Adipocyte (in vitro differentiated cells): Measurements from ENCODE around the gene MAP4K4.
A peak's percentile ranks its signal among the peaks of the same experiment; 100 is the strongest.
"Not testable (repeated sequence)": the region's sequence is repeated elsewhere in the genome, so short reads cannot be mapped to it uniquely, and the experiment has no call there.

Source experiments
- DNase-seq: peaks from one replicate; pipeline ENCODE4 v3.0.0-alpha.2; 2015; ENCODE audit warnings: low read depth
- H3K27me3 ChIP-seq: replicated peaks from 2 replicates; pipeline ENCODE4 v1.7.0; 2013; ENCODE audit warnings: mild to moderate bottlenecking, low read length, moderate library complexity; ENCODE audit not compliant: control insufficient read depth, insufficient read depth
- H3K36me3 ChIP-seq: 2 replicates; pipeline ENCODE4 v1.7.0; 2013; ENCODE audit warnings: low read length, mild to moderate bottlenecking, moderate library complexity; ENCODE audit not compliant: control insufficient read depth, insufficient read depth, severe bottlenecking
- H3K4me1 ChIP-seq: 2 replicates; pipeline ENCODE4 v1.7.0; 2013; ENCODE audit warnings: mild to moderate bottlenecking, low read length, moderate library complexity; ENCODE audit not compliant: control insufficient read depth, insufficient read depth
- H3K4me3 ChIP-seq: 2 replicates; pipeline ENCODE4 v1.7.0; 2013; ENCODE audit warnings: mild to moderate bottlenecking, low read length, moderate library complexity
- H3K9ac ChIP-seq: 2 replicates; pipeline ENCODE4 v1.7.0; 2013; ENCODE audit warnings: mild to moderate bottlenecking, low read length, moderate library complexity
- H3K9me3 ChIP-seq: 2 replicates; pipeline ENCODE4 v1.7.0; 2013; ENCODE audit warnings: mild to moderate bottlenecking, low read length, moderate library complexity; ENCODE audit not compliant: control insufficient read depth

Gene MAP4K4

DNA sequence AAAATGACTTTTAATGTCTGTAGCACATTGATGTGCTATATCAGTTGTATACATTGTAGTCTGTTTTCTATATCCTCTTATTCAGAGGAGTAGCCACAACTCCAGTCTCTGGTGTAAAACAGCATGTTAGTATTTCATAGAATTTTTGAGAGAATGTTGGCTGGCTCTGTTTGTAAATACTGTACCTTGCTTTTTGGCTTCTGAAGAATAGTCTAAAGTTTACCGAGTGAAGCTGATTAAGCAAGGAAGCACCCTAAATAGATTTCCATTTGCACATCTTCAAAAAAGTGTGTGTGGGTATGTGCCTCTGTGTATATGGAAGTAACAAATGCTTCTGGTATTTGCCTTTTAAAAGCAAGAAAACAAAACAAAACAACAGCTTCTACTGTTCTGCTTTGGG lies 50.5 kb downstream of the MAP4K4 start:
- Histone ChIP-seq H3K9me3 (no peaks in the 10 kb centered on the region), H3K4me1 (peaks cover 36% of the 10 kb centered on the region), H3K9ac (no peak overlapping the region), H3K36me3 (peaks cover 6% of the 10 kb centered on the region), H3K4me3 (no peak overlapping the region), H3K27me3 (no peaks in the 10 kb centered on the region)
- DNase-seq: no peak

DNA sequence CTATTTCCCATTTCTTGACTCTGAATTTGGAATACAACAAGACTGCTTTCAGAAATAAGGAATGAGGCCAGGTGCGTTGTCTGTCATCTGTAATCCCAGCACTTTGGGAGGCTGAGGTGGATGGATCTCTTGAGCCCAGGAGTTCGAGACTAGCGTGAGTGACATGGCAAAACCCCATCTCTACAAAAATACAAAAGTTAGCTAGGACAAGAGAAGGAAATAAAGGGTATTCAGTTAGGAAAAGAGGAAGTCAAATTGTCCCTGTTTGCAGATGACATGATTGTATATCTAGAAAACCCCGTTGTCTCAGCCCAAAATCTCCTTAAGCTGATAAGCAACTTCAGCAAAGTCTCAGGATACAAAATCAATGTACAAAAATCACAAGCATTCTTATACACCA lies 51.0 kb downstream of the MAP4K4 start:
- not testable (repeated sequence) for DNase-seq, H3K36me3 ChIP-seq, H3K9ac ChIP-seq, H3K9me3 ChIP-seq, H3K4me3 ChIP-seq, H3K27me3 ChIP-seq
- H3K4me1 ChIP-seq: peaks cover 41% of the 10 kb centered on the region

DNA sequence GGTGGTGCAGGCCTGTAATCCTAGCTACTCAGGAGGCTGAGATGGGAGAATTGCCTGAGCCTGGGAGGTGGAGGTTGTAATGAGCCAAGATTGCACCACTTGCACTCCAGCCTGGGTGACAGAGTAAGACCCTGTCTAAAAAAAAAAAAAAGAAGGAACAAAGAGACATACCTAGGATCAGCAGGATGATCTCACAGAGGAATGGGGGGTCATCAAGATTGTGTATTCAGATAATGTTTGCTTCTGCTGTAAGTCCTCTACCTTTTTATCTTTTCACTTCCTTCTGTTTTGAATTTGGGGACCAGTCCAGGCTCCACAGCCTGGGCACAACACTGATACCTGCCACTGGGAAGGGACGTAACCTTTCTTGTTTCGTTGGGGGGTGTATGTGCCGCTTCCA lies 53.2 kb downstream of the MAP4K4 start:
- Histone ChIP-seq H3K9ac (no peak overlapping the region), H3K4me1 (peaks cover 62% of the 10 kb centered on the region), H3K4me3 (no peak overlapping the region), H3K9me3 (no peaks in the 10 kb centered on the region), H3K36me3 (peaks cover 6% of the 10 kb centered on the region), H3K27me3 (no peaks in the 10 kb centered on the region)
- DNase-seq: no peak

DNA sequence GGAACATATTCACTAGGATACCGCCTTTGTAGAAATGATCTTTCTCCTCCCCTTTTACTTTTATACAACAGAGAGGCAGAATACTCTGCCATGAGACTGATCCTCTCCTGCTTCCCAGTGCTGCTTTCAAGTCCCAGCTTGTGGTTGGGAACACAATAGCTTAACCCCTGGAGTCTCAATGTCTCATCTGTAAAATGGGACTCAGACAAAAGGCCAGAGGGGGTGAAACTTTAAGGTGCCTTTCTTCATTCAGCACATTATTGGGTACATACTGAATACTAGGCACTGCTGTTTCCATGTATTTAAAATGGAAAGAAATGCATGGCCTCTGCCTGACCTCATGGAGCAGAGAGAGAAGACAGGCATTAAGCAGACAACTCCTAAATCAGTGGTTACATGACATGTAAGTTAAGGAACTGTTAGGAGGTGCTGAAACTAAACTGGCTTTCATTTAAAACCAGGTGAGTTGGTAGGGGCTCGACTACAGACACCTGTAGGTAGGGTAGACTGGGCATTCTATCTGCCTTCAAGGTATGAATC lies 53.8 kb downstream of the MAP4K4 start:
- Histone ChIP-seq H3K27me3 (no peaks in the 10 kb centered on the region), H3K36me3 (peaks cover 6% of the 10 kb centered on the region), H3K9me3 (no peaks in the 10 kb centered on the region), H3K9ac (no peak overlapping the region), H3K4me3 (no peak overlapping the region), H3K4me1 (peaks cover 56% of the 10 kb centered on the region)
- DNase-seq: no peak

DNA sequence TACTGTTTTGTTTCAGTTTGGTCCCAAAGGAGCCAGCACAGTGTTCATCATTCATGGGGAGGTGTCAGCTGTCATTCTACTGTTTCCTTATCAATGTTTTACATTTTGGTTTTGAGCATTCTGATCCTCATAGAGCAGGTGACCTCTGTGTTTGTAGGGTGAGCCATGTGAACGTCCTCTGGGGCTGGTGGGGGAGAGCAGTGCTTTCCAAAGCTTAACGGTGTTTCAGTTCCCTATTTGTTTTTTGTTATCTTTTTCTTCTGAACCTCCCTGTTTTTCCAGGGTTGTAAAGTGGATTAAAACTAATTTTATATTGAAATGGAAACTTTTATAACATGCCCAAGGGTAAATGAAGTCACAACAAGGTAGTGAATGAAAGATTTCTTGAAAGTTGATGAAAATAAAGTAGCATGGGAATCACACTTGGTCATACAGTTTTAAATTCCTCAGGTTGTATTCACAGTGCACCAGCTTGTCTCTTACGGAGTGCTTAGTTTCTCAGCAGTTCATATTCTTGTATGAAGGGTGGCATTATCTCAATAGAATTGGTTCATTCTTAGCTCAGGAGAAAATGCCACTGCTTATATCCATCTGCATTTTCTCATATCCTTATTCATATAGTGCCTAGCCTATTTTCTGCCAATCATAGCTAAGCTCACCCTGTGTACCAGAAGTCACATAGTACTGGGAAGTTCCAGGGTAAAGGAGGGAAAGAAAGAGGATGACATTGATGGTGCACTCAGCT lies 54.5 kb downstream of the MAP4K4 start:
- no peak for DNase-seq
- Histone ChIP-seq H3K4me1 (peaks cover 49% of the 10 kb centered on the region), H3K9me3 (no peaks in the 10 kb centered on the region), H3K4me3 (no peak overlapping the region), H3K36me3 (peaks cover 6% of the 10 kb centered on the region), H3K9ac (no peak overlapping the region), H3K27me3 (no peaks in the 10 kb centered on the region)

DNA sequence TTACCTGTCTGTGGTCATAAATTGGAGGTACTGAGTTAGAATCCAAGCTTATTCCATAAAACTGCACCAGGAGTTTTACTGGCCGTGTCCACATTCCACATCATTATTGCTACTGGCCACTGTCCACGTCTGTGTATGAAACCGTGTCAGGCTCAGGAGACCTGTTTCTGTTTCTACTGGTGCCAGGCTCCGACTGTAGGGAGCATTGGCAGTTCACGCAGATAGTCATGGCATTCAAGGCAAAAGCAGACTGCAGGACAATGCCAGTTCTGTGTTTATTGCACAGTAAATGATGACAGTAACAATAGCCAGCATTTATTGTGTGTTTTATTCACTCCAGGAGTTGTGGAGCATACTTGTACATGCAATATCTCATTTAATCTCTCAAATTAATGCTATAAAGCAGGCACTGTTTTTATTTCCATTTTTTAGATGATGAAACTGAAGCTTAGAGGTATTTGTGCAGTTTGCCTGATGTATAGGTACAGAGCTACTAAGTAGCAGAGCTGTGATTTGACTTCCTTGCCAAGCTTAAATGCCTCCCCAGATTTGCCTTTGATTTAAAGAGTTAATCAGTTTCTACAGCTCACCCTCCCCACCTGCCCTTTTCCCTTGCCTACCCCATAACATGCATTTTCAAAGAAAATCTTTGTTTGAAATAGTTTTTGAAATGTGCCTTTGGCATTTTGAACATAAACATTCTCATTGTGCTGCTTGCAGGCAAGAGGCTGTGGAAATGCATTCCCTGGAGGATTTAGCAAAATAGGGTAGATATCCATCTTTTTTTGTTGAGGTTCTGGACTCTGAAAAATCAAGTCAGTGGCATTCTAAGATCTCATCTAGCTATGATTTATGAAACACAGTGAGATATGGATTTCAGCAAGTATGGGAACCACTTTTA lies 55.5 kb downstream of the MAP4K4 start:
- no peaks in the 10 kb centered on the region for H3K9me3 ChIP-seq
- no peaks in the 10 kb centered on the region for H3K27me3 ChIP-seq
- DNase-seq: peak; percentile 83
- H3K9ac ChIP-seq: peak overlapping the region; percentile 15
- H3K36me3 ChIP-seq: peaks cover 6% of the 10 kb centered on the region
- peaks cover 39% of the 10 kb centered on the region for H3K4me1 ChIP-seq
- H3K4me3 ChIP-seq: no peak overlapping the region

DNA sequence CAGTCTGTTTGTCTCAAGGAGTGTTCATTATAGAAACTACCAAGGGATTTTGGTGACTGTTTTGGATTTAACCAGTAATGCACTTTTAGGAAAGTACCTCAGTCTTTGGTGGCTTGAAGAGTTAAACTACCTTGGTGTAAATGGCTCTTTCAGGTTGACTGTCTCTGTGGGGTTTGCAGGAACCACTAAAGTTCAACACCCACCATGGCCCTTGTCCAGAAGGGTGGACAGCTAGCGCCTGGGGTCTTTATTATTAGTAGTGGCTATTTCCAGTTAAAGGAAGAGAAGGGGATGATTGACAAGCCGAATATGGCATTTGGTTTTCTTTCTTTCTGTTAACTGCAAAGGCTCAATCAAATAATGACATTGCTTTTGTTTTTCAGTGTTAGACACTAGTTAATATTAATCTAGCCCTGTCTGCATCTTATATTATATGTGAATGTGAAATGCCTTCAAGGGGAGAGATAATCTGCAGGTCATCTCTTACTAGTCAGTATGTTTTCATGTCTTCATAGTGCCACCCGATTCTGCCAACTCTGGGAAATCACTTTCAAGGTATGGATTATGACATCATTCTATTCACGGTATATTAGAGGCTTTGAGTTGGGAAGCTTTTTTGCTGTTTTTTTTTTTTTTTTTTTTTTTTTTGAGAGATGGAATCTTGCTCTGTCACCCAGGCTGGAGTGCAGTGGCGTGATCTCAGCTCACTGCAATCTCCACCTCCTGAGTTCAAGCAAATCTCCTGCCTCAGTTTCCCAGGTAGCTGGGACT lies 56.4 kb downstream of the MAP4K4 start:
- H3K27me3 ChIP-seq: no peaks in the 10 kb centered on the region
- no peak overlapping the region for H3K9ac ChIP-seq
- DNase-seq: no peak
- H3K4me3 ChIP-seq: no peak overlapping the region
- no peaks in the 10 kb centered on the region for H3K9me3 ChIP-seq
- peaks cover 6% of the 10 kb centered on the region for H3K36me3 ChIP-seq
- peaks cover 42% of the 10 kb centered on the region for H3K4me1 ChIP-seq

DNA sequence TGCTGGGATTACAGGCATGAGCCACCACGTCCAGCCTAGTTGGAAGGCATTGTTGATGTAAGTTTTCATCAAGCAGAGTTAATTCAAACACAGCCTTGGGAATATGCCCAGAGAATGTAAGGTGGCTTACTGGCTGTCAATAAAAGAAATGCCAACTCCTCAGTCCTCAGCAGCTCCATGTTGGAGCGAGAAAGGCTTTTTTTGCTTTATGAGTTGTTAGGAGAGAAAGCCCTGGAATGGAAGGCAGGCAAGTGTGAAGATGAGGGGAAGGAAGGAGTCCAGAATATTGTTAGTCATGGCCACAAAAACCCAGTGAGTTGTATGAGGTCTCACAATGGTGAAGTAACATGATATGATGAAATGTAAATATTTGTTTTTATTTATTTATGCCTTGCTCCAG lies 57.1 kb downstream of the MAP4K4 start:
- Histone ChIP-seq H3K4me1 (peaks cover 42% of the 10 kb centered on the region), H3K36me3 (peaks cover 6% of the 10 kb centered on the region), H3K27me3 (no peaks in the 10 kb centered on the region), H3K4me3 (no peak overlapping the region), H3K9ac (no peak overlapping the region), H3K9me3 (no peaks in the 10 kb centered on the region)
- peak; percentile 44 for DNase-seq

DNA sequence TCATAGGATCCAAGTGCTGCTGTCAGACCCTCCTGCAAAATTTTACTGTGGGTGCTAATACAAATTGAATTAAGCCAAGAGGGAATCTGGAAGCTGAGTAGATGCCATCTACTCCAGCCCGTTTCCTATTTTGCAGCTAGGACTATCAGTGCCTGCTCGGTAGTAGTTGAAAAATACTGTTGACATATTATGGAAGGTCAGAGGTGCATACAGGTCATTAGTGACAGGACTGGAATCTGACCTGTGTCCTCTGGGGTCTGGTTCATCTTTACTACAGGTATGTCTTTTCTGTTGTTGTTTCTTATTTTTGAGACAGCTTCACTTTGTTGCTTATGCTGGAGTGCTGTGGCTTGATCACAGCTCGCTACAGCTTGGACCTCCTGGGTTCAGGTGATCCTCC lies 58.8 kb downstream of the MAP4K4 start:
- peaks cover 4% of the 10 kb centered on the region for H3K36me3 ChIP-seq
- H3K27me3 ChIP-seq: no peaks in the 10 kb centered on the region
- no peak overlapping the region for H3K4me3 ChIP-seq
- no peaks in the 10 kb centered on the region for H3K9me3 ChIP-seq
- H3K4me1 ChIP-seq: peaks cover 42% of the 10 kb centered on the region
- no peak overlapping the region for H3K9ac ChIP-seq
- no peak for DNase-seq

DNA sequence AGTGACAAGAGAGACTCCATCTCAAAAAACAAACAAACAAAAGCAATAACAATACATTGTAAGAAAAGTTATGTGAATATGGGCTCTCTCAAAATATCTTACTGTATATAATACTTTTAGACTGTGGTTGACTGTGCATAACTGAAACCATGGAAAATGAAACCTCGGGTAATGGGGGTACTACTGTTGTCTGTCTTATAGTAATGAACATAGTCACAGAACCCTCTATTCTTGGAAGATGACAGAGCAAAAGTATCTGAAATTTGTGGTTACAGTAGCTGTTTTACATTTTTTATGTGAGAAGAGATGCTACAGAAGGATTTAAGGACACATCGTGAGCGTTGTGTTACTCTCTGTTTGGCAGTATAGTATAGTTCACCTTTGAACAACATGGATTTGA lies 60.5 kb downstream of the MAP4K4 start:
- DNase-seq: peak; percentile 41
- Histone ChIP-seq H3K27me3 (no peaks in the 10 kb centered on the region), H3K4me1 (peaks cover 47% of the 10 kb centered on the region), H3K36me3 (no peaks in the 10 kb centered on the region), H3K9me3 (no peaks in the 10 kb centered on the region), H3K4me3 (no peak overlapping the region), H3K9ac (no peak overlapping the region)

DNA sequence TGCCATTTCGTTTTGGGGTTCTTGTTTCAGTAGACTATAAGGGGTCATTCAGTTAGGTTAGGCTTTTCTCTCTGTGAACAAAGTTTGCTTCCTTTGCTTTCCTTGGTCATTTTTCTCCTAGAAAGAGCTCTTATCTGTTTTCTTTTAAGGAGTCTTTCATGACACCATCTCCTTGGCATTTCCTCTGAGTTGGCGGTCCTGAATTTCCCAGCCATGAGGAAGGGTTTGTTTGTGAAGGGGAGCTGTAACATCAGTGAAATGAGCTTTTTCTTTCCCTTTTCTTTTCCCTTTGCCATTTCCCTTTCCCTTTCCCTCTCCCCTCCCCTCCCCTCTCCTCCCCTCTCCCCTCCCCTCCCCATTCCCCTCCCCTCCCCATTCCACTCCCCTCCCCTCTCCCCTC lies 61.7 kb downstream of the MAP4K4 start:
- peak; percentile 90 for DNase-seq
- no peak overlapping the region for H3K4me3 ChIP-seq
- no peaks in the 10 kb centered on the region for H3K36me3 ChIP-seq
- H3K4me1 ChIP-seq: peaks cover 47% of the 10 kb centered on the region
- H3K9me3 ChIP-seq: no peaks in the 10 kb centered on the region
- H3K9ac ChIP-seq: no peak overlapping the region
- H3K27me3 ChIP-seq: no peaks in the 10 kb centered on the region
